ENCODE measurements around the gene LPAR5.

The LPAR5 gene

DNA sequence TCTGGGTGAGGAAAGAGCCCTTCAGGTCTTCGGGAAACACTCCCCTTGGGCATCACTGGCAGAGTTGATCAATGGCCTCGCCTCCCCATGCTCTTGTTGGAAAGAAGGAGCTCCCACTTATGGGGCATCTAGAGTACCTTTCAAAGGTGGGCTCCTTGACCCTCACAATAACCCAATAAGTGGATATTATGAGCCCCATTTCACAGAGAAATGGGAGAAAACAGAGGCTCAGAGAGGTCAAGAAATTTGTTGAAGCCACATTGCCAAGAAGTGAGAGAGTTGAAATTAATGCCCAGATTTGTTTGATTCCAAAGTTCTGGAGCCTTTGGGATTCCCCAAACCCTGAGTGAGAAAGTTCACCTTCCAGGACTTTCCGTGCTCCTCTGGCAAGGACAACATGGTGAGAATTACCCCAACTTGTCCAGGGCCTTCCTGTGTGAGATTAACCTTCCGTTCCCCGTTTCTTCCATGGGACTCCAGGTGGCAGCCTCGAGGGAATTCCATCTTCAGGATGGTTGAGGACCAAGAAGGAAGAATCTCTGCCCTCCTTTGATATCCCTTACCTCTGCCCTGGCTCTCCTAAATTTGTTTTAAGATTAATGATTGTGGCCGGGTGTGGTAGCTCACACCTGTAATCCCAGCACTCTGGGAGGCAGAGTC lies 21.1 kb downstream of the LPAR5 start:
- Histone ChIP-seq H3K27me3 (replicated peaks; ENCODE audit: control insufficient read depth, insufficient read depth, low read length) (no peaks in the 10 kb centered on the region), H3K4me3 (ENCODE audit: low read length) (peak overlapping the region; percentile 36), H3K36me3 (ENCODE audit: control insufficient read depth, insufficient read depth, low read length, severe bottlenecking) (no peaks in the 10 kb centered on the region), H3K4me1 (ENCODE audit: control insufficient read depth, insufficient read depth, low read length) (peaks cover 15% of the 10 kb centered on the region), H3K9ac (ENCODE audit: low read length) (peak overlapping the region; percentile 65), H3K9me3 (ENCODE audit: control insufficient read depth, low read length) (no peaks in the 10 kb centered on the region)
- no peak for DNase-seq (ENCODE audit: low read depth)

DNA sequence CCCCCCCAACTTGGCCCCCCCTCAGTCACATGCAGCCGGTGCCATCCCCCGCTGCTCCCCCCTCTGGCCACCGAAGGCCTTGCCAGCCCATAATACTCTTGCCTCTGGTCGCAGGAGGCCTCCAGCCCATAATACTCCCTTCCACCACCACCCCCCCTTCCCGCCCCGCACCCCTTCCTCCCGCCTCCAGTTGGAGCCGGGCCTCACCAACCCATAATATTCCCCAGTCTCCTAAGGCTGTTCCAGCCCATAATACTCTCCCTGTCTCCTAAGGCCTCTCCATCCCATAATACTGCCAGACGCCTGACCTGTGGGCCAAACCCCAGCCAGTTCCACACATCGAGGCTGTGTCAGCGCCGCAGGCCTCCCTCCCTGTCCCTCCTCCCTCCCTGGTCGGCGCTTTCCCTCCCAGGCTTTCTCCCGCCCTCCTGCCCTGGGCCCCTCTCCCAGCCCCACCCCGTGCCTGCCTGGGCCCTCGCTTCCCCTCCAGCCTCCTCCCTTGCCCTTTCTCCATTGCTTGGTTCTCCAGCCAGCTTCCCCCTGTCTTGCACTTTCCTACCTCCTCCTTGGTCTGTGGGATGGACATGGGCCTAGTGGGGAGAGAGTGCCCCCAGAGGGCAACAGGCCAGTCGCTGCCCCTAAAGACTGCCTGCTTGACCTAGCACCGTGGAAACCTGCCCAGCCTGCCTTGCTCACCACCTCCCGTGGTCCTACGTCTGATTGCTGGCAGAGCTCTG lies 21.8 kb downstream of the LPAR5 start:
- peak; percentile 95 for DNase-seq (ENCODE audit: low read depth)
- peaks cover 15% of the 10 kb centered on the region for H3K4me1 ChIP-seq (ENCODE audit: control insufficient read depth, insufficient read depth, low read length)
- H3K9ac ChIP-seq (ENCODE audit: low read length), result peak overlapping the region; percentile 65
- H3K27me3 ChIP-seq (replicated peaks; ENCODE audit: control insufficient read depth, insufficient read depth, low read length), result no peaks in the 10 kb centered on the region
- peak overlapping the region; percentile 36 for H3K4me3 ChIP-seq (ENCODE audit: low read length)
- no peaks in the 10 kb centered on the region for H3K36me3 ChIP-seq (ENCODE audit: control insufficient read depth, insufficient read depth, low read length, severe bottlenecking)
- H3K9me3 ChIP-seq (ENCODE audit: control insufficient read depth, low read length), result no peaks in the 10 kb centered on the region

DNA sequence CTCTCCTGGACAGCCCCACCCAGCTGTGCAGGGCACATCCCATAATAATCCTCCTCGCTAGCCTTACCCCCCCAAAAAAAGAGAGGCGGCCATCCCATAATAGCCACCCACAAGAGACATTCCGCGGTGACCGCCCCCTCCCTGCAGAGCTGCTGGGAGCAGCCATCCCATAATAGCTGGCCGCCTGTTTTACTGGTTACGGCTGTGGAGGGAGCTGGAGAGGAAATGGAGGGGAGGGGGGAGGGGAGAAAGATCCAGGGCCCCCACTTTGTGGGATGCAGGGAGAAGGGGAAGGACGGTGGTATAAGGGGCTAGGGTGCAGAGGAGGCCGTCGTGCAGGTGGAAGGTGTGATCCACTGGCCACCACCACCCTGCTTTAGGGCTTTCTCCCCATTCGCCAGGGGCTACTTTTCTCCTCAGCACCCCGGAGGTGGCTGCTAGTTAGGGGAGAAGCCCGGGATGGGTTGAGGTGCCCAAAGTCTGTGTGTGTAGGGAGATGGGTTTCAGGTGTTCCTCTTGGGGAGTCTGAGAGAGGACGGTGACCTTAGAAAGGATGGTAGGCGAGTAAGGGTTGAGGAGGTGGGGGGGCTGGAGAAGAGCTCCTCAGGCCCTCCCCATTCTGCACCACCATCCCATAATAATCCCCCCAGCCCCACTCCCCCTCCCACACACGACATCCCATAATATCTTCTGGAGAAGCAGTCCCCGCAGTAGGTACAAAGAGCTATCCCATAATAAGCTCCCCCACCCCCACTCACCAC lies 22.6 kb downstream of the LPAR5 start:
- H3K4me1 ChIP-seq (ENCODE audit: control insufficient read depth, insufficient read depth, low read length), result peaks cover 15% of the 10 kb centered on the region
- H3K9me3 ChIP-seq (ENCODE audit: control insufficient read depth, low read length), result no peaks in the 10 kb centered on the region
- peak; percentile 29 for DNase-seq (ENCODE audit: low read depth)
- no peaks in the 10 kb centered on the region for H3K27me3 ChIP-seq (replicated peaks; ENCODE audit: control insufficient read depth, insufficient read depth, low read length)
- H3K36me3 ChIP-seq (ENCODE audit: control insufficient read depth, insufficient read depth, low read length, severe bottlenecking), result no peaks in the 10 kb centered on the region
- peak overlapping the region; percentile 82 for H3K9ac ChIP-seq (ENCODE audit: low read length)
- peak overlapping the region; percentile 67 for H3K4me3 ChIP-seq (ENCODE audit: low read length)

DNA sequence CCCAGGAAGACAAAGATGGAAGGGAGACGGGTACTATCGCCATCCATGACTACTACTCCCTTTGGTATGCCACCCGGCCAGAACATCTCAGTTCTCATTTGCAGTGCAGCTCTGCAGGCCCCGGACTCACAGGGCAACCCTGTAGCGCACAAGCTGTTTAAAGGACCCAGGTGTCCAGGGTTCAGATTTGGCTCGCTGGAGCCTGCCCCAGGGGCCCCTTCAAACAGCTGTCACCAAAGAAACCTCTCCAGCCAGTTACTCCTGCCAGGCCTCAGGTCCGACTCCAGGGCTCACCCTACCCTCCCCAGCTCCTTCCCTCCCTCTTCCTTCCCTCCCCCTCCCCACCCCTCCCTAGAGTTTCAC lies 23.1 kb downstream of the LPAR5 start:
- no peaks in the 10 kb centered on the region for H3K36me3 ChIP-seq (ENCODE audit: control insufficient read depth, insufficient read depth, low read length, severe bottlenecking)
- no peaks in the 10 kb centered on the region for H3K9me3 ChIP-seq (ENCODE audit: control insufficient read depth, low read length)
- H3K27me3 ChIP-seq (replicated peaks; ENCODE audit: control insufficient read depth, insufficient read depth, low read length), result no peaks in the 10 kb centered on the region
- peak overlapping the region; percentile 82 for H3K9ac ChIP-seq (ENCODE audit: low read length)
- no peak for DNase-seq (ENCODE audit: low read depth)
- peaks cover 19% of the 10 kb centered on the region for H3K4me1 ChIP-seq (ENCODE audit: control insufficient read depth, insufficient read depth, low read length)
- H3K4me3 ChIP-seq (ENCODE audit: low read length), result no peak overlapping the region

DNA sequence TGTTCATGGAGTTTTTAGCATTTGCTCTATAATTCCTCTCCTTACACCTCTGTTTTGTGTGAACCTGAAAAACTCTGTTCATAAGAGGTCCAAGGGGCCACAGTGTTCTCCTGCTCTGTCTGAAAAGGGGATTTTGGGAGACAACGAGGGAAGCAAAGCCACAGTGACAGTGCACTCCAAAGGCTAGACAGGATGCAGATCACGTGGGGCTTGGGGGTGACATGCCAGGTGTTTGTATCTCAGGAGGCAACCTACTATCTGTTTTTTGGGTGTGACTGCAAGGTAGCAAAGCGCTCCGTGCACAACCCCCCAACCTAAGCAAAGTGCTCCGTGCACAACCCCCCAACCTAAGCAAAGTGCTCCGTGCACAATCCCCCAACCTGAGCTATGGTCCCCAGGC lies 23.5 kb downstream of the LPAR5 start:
- Histone ChIP-seq H3K9ac (ENCODE audit: low read length) (no peak overlapping the region), H3K9me3 (ENCODE audit: control insufficient read depth, low read length) (no peaks in the 10 kb centered on the region), H3K4me3 (ENCODE audit: low read length) (no peak overlapping the region), H3K36me3 (ENCODE audit: control insufficient read depth, insufficient read depth, low read length, severe bottlenecking) (no peaks in the 10 kb centered on the region), H3K4me1 (ENCODE audit: control insufficient read depth, insufficient read depth, low read length) (peaks cover 19% of the 10 kb centered on the region), H3K27me3 (replicated peaks; ENCODE audit: control insufficient read depth, insufficient read depth, low read length) (no peaks in the 10 kb centered on the region)
- no peak for DNase-seq (ENCODE audit: low read depth)

DNA sequence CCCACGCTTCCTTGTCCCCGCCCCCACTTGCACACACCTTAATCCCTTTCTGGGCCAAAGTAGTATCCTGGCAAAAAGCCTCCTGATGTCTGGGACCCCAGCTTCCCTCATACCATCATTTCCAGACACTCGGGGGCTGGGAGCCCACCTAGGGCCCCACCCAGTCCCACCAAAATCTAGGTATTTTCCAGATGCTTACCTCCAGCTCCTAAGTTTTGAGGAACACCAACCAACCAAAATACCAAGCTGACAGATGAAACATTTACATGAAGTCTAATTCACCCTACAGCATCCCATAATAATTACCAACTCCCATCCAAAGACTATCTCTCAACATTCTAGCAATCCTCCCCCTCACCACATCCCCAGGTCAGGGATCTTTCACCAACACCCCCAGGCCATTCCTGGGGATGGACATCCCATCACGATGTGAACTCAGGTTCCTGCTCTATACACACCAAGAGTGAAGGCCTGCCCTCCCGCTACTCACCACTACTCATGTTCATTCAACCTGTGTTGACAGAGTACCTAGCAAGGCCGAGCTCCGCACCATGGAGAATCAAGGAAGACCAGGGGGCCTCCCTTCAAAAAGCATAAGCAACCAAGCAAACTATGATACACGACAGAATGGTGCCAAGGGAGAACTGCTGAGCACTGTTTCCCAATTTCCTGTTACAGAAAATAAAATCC lies 27.0 kb downstream of the LPAR5 start:
- Histone ChIP-seq H3K4me1 (ENCODE audit: control insufficient read depth, insufficient read depth, low read length) (peaks cover 33% of the 10 kb centered on the region), H3K36me3 (ENCODE audit: control insufficient read depth, insufficient read depth, low read length, severe bottlenecking) (peaks cover under 1% of the 10 kb centered on the region), H3K27me3 (replicated peaks; ENCODE audit: control insufficient read depth, insufficient read depth, low read length) (no peaks in the 10 kb centered on the region), H3K9me3 (ENCODE audit: control insufficient read depth, low read length) (no peaks in the 10 kb centered on the region), H3K9ac (ENCODE audit: low read length) (no peak overlapping the region), H3K4me3 (ENCODE audit: low read length) (no peak overlapping the region)
- DNase-seq (ENCODE audit: low read depth), result peak; percentile 24

DNA sequence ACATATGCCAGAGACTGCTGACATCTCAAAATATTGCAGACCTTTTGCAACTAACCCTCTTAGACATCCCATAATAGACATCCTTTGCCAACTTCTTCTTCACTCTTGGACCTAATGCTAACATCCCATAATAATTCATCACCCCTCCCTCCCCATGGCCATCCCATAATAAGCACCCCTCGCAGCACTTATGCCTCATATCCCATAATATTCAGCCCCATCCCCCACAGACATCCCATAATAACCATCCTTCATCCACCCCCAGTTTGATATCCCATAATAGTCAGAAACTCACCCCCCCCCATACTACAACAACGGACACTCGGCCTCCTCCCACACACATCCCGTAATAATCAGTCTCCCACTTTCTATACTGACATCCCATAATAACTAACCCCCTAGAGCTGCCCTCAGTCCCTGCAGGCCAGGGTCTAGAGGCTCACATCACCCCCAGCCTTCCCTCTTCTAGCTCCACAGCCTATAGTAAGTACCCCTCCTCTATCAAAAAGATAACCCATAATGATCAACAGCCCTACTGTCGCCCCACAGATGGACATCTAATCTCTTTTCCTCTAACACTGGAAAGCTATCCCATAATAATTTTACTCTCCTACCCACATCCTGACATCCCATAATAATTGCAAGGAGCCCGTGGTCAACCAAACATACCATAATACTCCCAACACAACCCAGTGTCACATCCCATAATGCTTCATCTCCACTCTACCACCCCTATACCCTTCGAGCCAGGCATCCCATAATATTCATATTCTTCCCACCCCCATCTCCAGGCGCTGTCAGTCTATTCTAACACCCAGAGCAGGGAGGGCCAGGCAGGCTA lies 27.8 kb downstream of the LPAR5 start:
- peak overlapping the region; percentile 36 for H3K4me3 ChIP-seq (ENCODE audit: low read length)
- H3K27me3 ChIP-seq (replicated peaks; ENCODE audit: control insufficient read depth, insufficient read depth, low read length), result no peaks in the 10 kb centered on the region
- peaks cover 3% of the 10 kb centered on the region for H3K36me3 ChIP-seq (ENCODE audit: control insufficient read depth, insufficient read depth, low read length, severe bottlenecking)
- no peak overlapping the region for H3K9ac ChIP-seq (ENCODE audit: low read length)
- no peaks in the 10 kb centered on the region for H3K9me3 ChIP-seq (ENCODE audit: control insufficient read depth, low read length)
- DNase-seq (ENCODE audit: low read depth), result peak; percentile 35
- peaks cover 34% of the 10 kb centered on the region for H3K4me1 ChIP-seq (ENCODE audit: control insufficient read depth, insufficient read depth, low read length)

DNA sequence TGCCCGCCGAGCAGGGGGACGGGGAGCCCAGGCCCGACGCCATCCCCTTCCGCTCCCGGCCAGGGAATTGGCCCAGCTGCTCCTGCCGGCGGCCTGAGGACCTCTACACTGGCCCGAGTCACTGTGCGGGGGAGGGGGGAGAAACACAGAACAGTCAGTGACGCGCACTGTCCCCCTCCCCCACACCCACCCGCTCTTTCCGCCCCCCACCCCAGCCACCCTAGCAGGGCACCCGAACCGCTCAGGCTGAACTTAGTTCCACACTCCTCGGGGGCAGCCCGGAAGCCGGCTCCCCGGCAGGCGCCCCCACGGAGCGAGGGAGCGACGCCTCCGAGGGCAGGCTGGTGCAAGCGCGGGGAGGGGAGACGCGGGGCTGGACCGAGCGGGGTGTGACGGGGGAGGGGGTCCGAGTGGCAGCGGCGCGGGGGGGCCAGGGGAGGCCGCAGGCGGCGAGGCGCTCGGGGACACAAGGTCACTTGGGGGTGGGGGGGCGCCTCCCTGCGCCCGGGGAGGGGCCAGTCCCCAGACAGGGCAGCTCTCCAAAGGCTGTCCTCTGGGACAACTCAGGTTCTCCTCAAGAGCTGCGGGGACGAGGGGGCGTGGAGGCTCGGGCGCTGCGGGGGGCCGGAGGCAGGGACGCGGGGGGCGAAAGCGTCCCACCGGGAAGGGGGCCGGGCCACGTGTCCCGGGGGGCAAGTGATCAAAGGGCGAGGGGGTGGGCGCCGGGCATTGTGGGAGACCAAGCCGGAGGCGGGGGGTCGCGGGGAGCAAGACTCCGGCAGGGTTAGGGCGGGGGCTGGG lies 29.2 kb downstream of the LPAR5 start:
- peak overlapping the region; percentile 91 for H3K4me3 ChIP-seq (ENCODE audit: low read length)
- DNase-seq (ENCODE audit: low read depth), result peak; percentile 67
- H3K9ac ChIP-seq (ENCODE audit: low read length), result peak overlapping the region; percentile 88
- peaks cover 38% of the 10 kb centered on the region for H3K4me1 ChIP-seq (ENCODE audit: control insufficient read depth, insufficient read depth, low read length)
- no peaks in the 10 kb centered on the region for H3K27me3 ChIP-seq (replicated peaks; ENCODE audit: control insufficient read depth, insufficient read depth, low read length)
- peaks cover 13% of the 10 kb centered on the region for H3K36me3 ChIP-seq (ENCODE audit: control insufficient read depth, insufficient read depth, low read length, severe bottlenecking)
- H3K9me3 ChIP-seq (ENCODE audit: control insufficient read depth, low read length), result no peaks in the 10 kb centered on the region

DNA sequence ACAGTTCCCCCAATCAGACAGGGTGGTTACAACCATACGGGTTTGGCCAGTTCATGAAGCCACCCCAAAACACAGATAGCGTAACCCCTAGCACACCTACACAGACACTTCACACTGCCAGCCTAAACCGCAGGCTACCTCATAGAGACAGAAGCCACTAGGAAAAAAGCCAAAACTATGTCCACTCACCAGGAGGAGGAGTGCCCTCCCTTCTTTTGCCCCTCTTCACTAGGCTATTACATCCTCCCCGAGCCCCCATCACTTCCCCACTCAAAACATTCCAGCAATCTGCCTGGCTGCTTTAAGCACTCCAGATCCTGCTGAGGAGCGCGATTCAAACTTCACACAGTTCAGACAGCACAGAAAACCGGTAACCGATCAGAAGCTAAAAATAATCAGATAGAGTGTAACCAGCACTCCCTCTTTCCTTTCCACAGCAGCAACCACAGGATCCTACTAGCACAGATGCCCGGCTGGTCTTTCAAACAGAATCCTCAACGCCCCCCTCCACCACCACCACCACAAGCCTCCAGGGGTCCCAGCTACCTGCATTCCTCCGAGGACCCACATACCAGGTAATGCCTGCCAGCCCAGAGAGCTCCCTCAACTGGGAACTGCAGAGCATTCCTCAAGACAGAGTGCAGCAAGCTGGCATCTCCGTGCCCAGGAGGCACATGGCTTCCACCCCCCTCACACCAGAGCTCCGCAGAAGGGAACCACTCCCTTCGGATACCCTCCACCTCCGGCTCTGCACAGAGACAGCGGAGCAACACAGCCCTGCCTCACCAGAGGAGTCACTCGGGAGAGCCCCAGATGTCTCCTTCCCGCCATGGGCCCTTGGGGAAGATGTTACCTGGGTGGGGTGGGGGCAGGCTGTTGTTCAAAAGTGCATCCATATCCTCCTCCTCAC lies 30.1 kb downstream of the LPAR5 start:
- Histone ChIP-seq H3K9ac (ENCODE audit: low read length) (peak overlapping the region; percentile 88), H3K36me3 (ENCODE audit: control insufficient read depth, insufficient read depth, low read length, severe bottlenecking) (peaks cover 21% of the 10 kb centered on the region), H3K4me3 (ENCODE audit: low read length) (peak overlapping the region; percentile 91), H3K9me3 (ENCODE audit: control insufficient read depth, low read length) (no peaks in the 10 kb centered on the region), H3K4me1 (ENCODE audit: control insufficient read depth, insufficient read depth, low read length) (peaks cover 38% of the 10 kb centered on the region), H3K27me3 (replicated peaks; ENCODE audit: control insufficient read depth, insufficient read depth, low read length) (no peaks in the 10 kb centered on the region)
- peak; percentile 59 for DNase-seq (ENCODE audit: low read depth)
